Esophagus (tissue), 2 donors: ENCODE data around the gene AGAP1. TPM values are rescaled to one million over a fixed set of nuclear protein-coding genes. Genes with fewer than 3 reads are reported as not detected.

Experiments used
- H3K27ac ChIP-seq, 2 donors: one replicate each; pipeline ENCODE4 v1.5.1; 2013; ENCODE audit warnings: low read depth in 2 of 2, mild to moderate bottlenecking in 2 of 2, inconsistent platforms in 1 of 2, low read length in 1 of 2, moderate library complexity in 1 of 2
- H3K27me3 ChIP-seq, 2 donors: one replicate each; pipeline ENCODE4 v1.6.1; 2013; ENCODE audit warnings: low read length in 2 of 2, control low read depth in 1 of 2, mild to moderate bottlenecking in 1 of 2; ENCODE audit not compliant: insufficient read depth in 2 of 2, control insufficient read depth in 1 of 2
- H3K36me3 ChIP-seq, 2 donors: one replicate each; pipeline ENCODE4 v1.6.1; 2013; ENCODE audit warnings: low read length in 1 of 2; ENCODE audit not compliant: control insufficient read depth in 2 of 2, insufficient read depth in 2 of 2
- H3K4me1 ChIP-seq, 2 donors: one replicate each; pipeline ENCODE4 v1.6.1; 2013; ENCODE audit warnings: low read length in 1 of 2; ENCODE audit not compliant: control insufficient read depth in 2 of 2, insufficient read depth in 2 of 2
- H3K4me3 ChIP-seq, 2 donors: one replicate each; pipeline ENCODE4 v1.5.1; 2013; ENCODE audit warnings: low read length in 2 of 2, mild to moderate bottlenecking in 2 of 2, low read depth in 1 of 2, moderate library complexity in 1 of 2
- H3K9me3 ChIP-seq, 2 donors: one replicate each; pipeline ENCODE4 v1.6.1; 2013; ENCODE audit warnings: mild to moderate bottlenecking in 2 of 2, low read depth in 1 of 2, low read length in 1 of 2, moderate library complexity in 1 of 2; ENCODE audit not compliant: control insufficient read depth in 2 of 2, insufficient read depth in 1 of 2
- WGBS, 2 donors: extraction: QIAGEN DNeasy Blood & Tissue Kit; methylation state at CpG; one replicate each; pipeline ENCODE4 v1.1.7; 2013; 5-methylcytosine and 5-hydroxymethylcytosine counted together
- polyA plus RNA-seq, 2 donors: library from polyadenylated mRNA; stranded (reverse); fragments of 200-250 nt; gene quantifications; one replicate each; pipeline ENCODE4 v1.2.3, GENCODE V29; 2013
- donor health status: healthy with polysubstance abuse.
- donor health status: Bipolar disorder and iron deficiency.

Gene AGAP1
- polyA plus RNA-seq, 2 donors: 4.9 TPM

- no peak overlapping the region for H3K27ac ChIP-seq
- H3K4me3 ChIP-seq: no peak overlapping the region
- no peaks in the 10 kb centered on the region for H3K27me3 ChIP-seq
- WGBS, 2 donors: 93 to 97% methylated on average over 5 of the region's 5 CpGs
- no peaks in the 10 kb centered on the region for H3K36me3 ChIP-seq
- H3K4me1 ChIP-seq: no peaks in the 10 kb centered on the region
- no peaks in the 10 kb centered on the region for H3K9me3 ChIP-seq
Observed at GRCh38 chr2:236109061-236109460, 615.2 kb downstream of the AGAP1 start.

- Histone ChIP-seq H3K4me1 (no peaks in the 10 kb centered on the region), H3K9me3 (no peaks in the 10 kb centered on the region), H3K27ac (no peak overlapping the region), H3K36me3 (no peaks in the 10 kb centered on the region), H3K27me3 (no peaks in the 10 kb centered on the region), H3K4me3 (no peak overlapping the region)
- 92 to 95% methylated on average over 21 of the region's 21 CpGs for WGBS, 2 donors
Observed at GRCh38 chr2:236109473-236109872, 615.6 kb downstream of the AGAP1 start.

GRCh38 chr2:236112466-236112865 is 618.6 kb downstream of the AGAP1 start:
- WGBS, 2 donors: 90 to 92% methylated on average over 14 of the region's 14 CpGs
- Histone ChIP-seq H3K27ac (no peak overlapping the region), H3K9me3 (no peaks in the 10 kb centered on the region), H3K36me3 (no peaks in the 10 kb centered on the region), H3K4me3 (no peak overlapping the region), H3K4me1 (no peaks in the 10 kb centered on the region), H3K27me3 (no peaks in the 10 kb centered on the region)

- no peaks in the 10 kb centered on the region for H3K27me3 ChIP-seq
- H3K4me1 ChIP-seq: no peaks in the 10 kb centered on the region
- H3K4me3 ChIP-seq: no peak overlapping the region
- H3K9me3 ChIP-seq: no peaks in the 10 kb centered on the region
- WGBS, 2 donors: 78 to 90% methylated on average over 8 of the region's 8 CpGs
- H3K27ac ChIP-seq: no peak overlapping the region
- no peaks in the 10 kb centered on the region for H3K36me3 ChIP-seq
Observed at GRCh38 chr2:236113425-236113824, 619.6 kb downstream of the AGAP1 start.

GRCh38 chr2:236113948-236114347 is 620.1 kb downstream of the AGAP1 start:
- Histone ChIP-seq H3K9me3 (no peaks in the 10 kb centered on the region), H3K4me3 (no peak overlapping the region), H3K27me3 (no peaks in the 10 kb centered on the region), H3K36me3 (no peaks in the 10 kb centered on the region), H3K27ac (no peak overlapping the region), H3K4me1 (no peaks in the 10 kb centered on the region)
- WGBS, 2 donors: 90 to 91% methylated on average over 13 of the region's 13 CpGs

GRCh38 chr2:236114959-236115358 is 621.1 kb downstream of the AGAP1 start:
- no peak overlapping the region for H3K4me3 ChIP-seq
- no peaks in the 10 kb centered on the region for H3K9me3 ChIP-seq
- H3K4me1 ChIP-seq: no peaks in the 10 kb centered on the region
- no peak overlapping the region for H3K27ac ChIP-seq
- 90 to 92% methylated on average over 15 of the region's 15 CpGs for WGBS, 2 donors
- no peaks in the 10 kb centered on the region for H3K36me3 ChIP-seq
- H3K27me3 ChIP-seq: no peaks in the 10 kb centered on the region

GRCh38 chr2:236117401-236117800 is 623.6 kb downstream of the AGAP1 start:
- WGBS, 2 donors: 80 to 84% methylated on average over 10 of the region's 10 CpGs
- peaks cover 0 to 2% of the 10 kb centered on the region in 2 donors for H3K9me3 ChIP-seq
- no peak overlapping the region for H3K27ac ChIP-seq
- H3K27me3 ChIP-seq: no peaks in the 10 kb centered on the region
- H3K4me1 ChIP-seq: peaks cover 0 to 2% of the 10 kb centered on the region in 2 donors
- H3K4me3 ChIP-seq: no peak overlapping the region
- H3K36me3 ChIP-seq: peaks cover 0 to 4% of the 10 kb centered on the region in 2 donors

- WGBS, 2 donors: 59 to 65% methylated on average over 10 of the region's 10 CpGs
- Histone ChIP-seq H3K27me3 (no peaks in the 10 kb centered on the region), H3K9me3 (peaks cover 0 to 2% of the 10 kb centered on the region in 2 donors), H3K36me3 (peaks cover 0 to 4% of the 10 kb centered on the region in 2 donors), H3K4me3 (no peak overlapping the region), H3K27ac (no peak overlapping the region), H3K4me1 (peaks cover 0 to 2% of the 10 kb centered on the region in 2 donors)
Observed at GRCh38 chr2:236117861-236118269, 624.0 kb downstream of the AGAP1 start.

GRCh38 chr2:236119003-236119402 is 625.2 kb downstream of the AGAP1 start:
- no peak overlapping the region for H3K27ac ChIP-seq
- 80 to 91% methylated on average over 4 of the region's 4 CpGs for WGBS, 2 donors
- H3K9me3 ChIP-seq: peaks cover 0 to 2% of the 10 kb centered on the region in 2 donors
- no peaks in the 10 kb centered on the region for H3K27me3 ChIP-seq
- H3K36me3 ChIP-seq: peaks cover 0 to 4% of the 10 kb centered on the region in 2 donors
- no peak overlapping the region for H3K4me3 ChIP-seq
- peaks cover 0 to 2% of the 10 kb centered on the region in 2 donors for H3K4me1 ChIP-seq

GRCh38 chr2:236119476-236119875 is 625.6 kb downstream of the AGAP1 start:
- Histone ChIP-seq H3K27ac (no peak overlapping the region), H3K4me3 (no peak overlapping the region), H3K4me1 (peaks cover 0 to 2% of the 10 kb centered on the region in 2 donors), H3K9me3 (peaks cover 0 to 2% of the 10 kb centered on the region in 2 donors), H3K36me3 (peaks cover 0 to 7% of the 10 kb centered on the region in 2 donors), H3K27me3 (no peaks in the 10 kb centered on the region)
- 87 to 88% methylated on average over 13 of the region's 13 CpGs for WGBS, 2 donors
